ENCODE data around the gene TCP11L2.

The TCP11L2 gene

GRCh38 chr12:106302401-106303201 is at the start of gene TCP11L2:
TCP11L2 (plus strand) TSS chr12:106302733; CDS start chr12:106311076, 8,343 bp downstream.
- peak; percentile 93 for DNase-seq

DNA sequence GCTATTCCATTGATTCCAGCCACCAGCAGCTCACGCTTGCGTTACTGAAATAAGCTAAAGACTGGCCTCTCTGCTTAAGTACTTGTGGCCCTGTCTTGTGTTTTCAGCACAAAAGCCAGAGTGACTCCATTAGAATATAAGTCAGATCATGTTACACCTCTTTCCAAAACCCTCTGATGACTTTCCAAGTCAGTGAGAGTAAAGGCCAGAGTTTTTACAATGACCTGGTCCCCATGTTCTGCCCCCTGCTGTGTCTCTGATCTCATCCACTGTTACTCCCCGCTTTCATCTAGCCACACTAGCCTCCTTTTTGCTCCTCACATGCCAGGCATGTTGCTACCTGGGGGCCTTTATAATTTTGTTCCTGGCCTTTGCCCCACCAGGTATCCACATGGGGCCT is 47.8 kb upstream of the TCP11L2 start:
- DNase-seq = no peak

DNA sequence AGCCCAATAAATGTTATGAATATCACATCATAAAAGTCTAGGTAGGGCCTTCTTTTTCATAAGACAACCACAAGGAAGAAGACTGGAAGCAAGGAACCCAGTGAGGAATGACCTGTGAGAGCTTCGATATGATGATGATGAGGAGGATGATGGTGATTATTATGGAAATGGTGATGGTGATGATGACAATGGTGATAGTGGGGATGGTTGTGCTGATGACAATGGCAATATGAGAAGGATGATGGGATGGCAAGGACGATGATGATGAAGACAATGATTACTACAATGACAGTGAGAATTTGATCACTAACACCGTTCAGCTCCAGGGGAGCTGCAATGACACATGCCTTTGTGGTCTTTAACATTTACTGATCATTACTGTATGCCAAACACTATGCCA is 47.0 kb upstream of the TCP11L2 start:
- DNase-seq = no peak

GRCh38 chr12:106255952-106256351 is 46.6 kb upstream of the TCP11L2 start:
- DNase-seq = no peak

- no peak for DNase-seq
These were observed 46.0 kb upstream of the TCP11L2 start for GRCh38 chr12:106256524-106256923.

DNA sequence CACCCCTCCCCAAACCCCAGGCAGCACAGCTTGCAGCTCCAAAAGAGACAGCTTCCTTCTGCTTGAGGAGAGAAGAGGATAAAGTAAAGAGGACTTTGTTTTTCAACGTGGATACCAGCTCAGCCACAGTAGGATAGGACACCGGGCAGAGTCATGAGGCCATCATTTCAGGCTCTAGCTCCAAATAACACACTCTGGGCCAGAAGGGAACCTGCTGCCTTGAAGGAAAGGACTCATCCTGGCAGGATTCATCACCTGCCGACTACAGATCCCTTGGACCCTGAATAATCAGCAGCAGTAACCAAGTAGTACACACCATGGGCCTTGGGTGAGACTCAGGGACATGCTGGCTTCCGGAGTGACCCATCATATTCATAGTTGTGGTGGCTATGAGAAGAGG is 44.3 kb upstream of the TCP11L2 start:
- DNase-seq = no peak

- DNase-seq = no peak
These were observed 43.6 kb upstream of the TCP11L2 start for GRCh38 chr12:106258935-106259334.

DNA sequence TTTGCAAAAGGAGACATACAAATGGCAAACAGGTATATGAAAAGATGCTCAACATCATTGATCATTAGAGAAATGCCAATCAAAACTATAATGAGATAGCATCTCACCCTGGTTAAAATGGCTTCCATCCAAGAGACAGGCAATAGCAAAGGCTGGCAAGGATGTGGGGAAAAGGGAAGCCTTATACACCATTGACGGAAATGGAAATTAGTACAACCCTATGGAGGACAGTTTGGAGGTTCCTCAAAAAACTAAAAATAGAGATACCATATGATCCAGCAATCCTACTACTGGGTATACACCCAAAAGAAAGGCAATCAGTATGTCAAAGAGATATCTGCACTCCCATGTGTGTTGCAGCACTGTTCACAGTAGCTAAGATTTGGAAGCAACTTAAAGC is 37.4 kb upstream of the TCP11L2 start:
- no peak for DNase-seq

GRCh38 chr12:106267535-106267934 is 35.0 kb upstream of the TCP11L2 start:
- no peak for DNase-seq

- DNase-seq = no peak
These were observed 33.3 kb upstream of the TCP11L2 start for GRCh38 chr12:106269150-106269771.

DNA sequence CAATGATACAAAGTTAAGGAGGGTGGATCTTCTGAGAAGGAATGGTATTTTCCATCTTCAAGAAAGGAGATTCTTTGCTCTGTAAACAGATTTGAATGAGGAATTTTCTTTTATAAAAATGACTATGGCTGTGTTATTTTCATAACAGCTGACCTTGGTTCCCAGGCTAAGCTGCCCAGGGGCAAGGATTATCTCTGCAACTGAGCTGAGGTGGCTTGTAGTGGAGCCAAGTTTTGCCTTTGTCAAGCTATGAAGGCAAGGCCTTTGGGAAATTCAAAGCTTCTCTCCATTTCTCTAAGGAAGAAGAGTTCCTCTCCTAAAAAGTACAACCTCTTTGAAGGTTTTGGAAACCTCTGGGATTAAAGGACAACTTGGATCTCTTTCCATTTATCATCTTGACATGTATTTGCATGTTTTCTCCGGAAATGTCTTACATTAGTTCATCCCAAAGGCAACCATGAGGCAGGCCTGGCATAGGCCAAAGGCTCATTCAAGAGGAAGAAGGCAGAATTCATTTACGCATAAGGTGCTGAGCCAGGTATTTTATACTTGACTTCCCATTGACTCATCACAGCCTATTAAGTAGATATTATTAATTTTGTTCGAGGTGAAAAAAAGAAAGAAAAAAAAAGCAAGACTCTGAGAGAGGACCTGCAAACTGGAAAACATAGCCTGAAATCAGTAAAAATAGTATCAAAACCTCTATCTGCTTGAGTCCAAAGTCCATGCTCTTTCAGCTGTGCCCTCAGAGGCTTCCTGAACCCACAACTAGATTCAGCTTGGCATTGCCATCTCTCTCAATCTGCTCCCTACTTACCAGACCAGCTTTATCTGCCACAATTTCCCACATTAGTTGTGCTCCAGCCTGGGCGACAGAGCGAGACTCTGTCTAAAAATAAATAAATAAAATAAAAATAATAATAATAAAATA is 30.7 kb upstream of the TCP11L2 start:
- DNase-seq = no peak

- no peak for DNase-seq
These were observed 29.0 kb upstream of the TCP11L2 start for GRCh38 chr12:106273491-106273890.

GRCh38 chr12:106274012-106274411 is 28.5 kb upstream of the TCP11L2 start:
- no peak for DNase-seq

DNA sequence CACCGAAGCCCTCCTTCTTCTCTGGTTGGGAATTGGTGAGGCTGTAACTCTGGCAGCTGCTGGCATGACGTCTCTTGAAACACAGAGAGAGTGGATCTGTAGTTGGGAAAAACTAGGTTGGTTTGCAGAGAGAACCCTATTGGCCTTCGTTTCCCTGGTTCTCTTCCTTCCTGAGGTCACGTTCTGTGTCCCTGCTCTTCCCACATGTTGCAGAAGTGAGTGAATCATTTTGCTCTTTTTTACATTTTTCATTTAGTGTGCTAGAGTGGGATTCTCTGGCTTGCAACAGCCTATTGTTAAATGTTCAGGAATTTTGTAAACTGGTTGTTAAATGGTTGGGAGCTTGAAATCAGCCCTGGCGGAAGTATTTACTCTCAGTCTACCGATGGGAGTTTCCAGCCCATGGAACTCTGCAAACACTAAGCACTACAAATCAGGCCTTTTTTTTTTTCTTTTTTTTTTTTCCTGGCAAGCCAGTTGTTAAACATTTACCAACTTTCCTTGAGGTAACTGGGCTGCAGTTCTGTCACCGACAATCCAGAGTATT is 27.9 kb upstream of the TCP11L2 start:
- no peak for DNase-seq

DNA sequence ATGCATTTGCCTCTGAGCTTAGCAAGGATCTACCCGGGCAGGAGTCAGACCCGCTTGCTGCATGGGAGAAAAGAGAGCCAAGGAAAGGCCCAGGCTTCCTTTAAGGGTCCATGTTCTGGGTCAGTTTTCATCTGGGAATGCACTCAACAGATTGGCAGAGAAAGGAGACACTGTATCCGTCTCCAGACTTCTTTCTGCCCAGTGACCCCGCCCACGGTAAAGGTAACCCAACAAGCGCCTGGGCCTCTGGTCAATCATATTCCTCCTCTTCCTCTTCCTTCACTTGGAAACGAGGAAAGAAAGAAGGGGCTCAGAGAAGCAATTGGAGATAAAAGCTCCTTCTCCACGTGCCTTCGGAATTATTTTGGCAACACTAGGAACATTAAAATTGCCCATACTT is 27.1 kb upstream of the TCP11L2 start:
- no peak for DNase-seq

GRCh38 chr12:106276032-106276740 is 26.3 kb upstream of the TCP11L2 start:
- DNase-seq = no peak

GRCh38 chr12:106280106-106280505 is 22.4 kb upstream of the TCP11L2 start:
- DNase-seq = no peak

GRCh38 chr12:106281056-106281782 is 21.3 kb upstream of the TCP11L2 start:
- no peak for DNase-seq

GRCh38 chr12:106281804-106282203 is 20.7 kb upstream of the TCP11L2 start:
- no peak for DNase-seq

DNA sequence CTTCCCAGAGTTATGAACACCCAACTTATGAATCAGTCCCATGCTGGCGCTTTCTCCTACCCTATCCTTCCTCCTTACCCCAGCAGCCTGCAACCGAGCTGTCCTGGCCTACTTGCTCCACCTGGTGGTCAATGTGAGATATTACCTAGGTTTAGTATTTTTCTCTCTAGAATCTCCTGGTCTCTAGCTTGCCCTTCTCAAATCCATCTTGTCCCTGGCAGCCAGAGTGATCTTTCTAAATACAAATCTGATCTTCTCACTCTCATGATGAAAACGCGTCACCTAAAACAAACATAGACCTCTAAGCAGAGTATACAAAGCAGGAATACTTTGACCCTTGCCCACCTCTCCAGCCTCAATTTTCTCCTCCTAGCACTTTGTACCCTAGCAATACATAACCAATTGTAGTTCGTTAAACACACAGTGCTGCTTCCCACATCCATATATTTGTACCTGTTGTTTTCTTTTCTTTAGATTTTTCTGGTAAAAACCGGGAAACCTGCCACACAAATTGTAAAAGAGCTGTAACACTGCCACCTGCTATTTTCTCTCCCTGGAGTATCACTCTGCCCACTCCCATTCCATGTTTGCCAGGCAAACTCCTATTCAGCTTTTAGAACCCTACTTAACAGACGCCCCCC is 20.0 kb upstream of the TCP11L2 start:
- DNase-seq = peak; percentile 64

All from activated CD8-positive, alpha-beta memory T cell treated with anti-CD3 and anti-CD28 coated beads, Interleukin-2, amount 50 U/mL, for 48 hours (primary cell).